ACHN (cell line): ENCODE data around the gene CLEC11A.
A peak's percentile ranks its signal among the peaks of the same experiment; 100 is the strongest.

ENCODE experiments used
- DNase-seq: peaks from one replicate; pipeline ENCODE4 v3.0.0-alpha.2; 2015
- in situ Hi-C: cut with HindIII; loops from 2 replicates; pipeline ENCODE4 v1.10.0; 2017; ENCODE audit warnings: low sequenced_read_pairs, low pct_ligation_motif_present, low pct_unique_long_range_greater_than_20kb

Gene CLEC11A

GRCh38 chr19:50719566-50719965 lies 3.6 kb upstream of the CLEC11A start, which contains the start of gene SHANK1:
SHANK1 (minus strand) TSS chr19:50719802; CDS start chr19:50716919, 2,883 bp downstream.
- in situ Hi-C loops = no loop called here
- DNase-seq = no peak

- DNase-seq = no peak
These were observed 2.8 kb upstream of the CLEC11A start for GRCh38 chr19:50720181-50720920.

GRCh38 chr19:50720921-50721381 lies 2.2 kb upstream of the CLEC11A start:
- in situ Hi-C loops = no loop called here
- no peak for DNase-seq

More at GRCh38 chr19:50720181-50720920, 2.8 kb upstream of the CLEC11A start:
- in situ Hi-C loops = no loop called here

GRCh38 chr19:50721441-50722137 lies 1.6 kb upstream of the CLEC11A start:
- DNase-seq = peak; percentile 28

GRCh38 chr19:50722201-50723013 lies 757 bp upstream of the CLEC11A start:
- DNase-seq = no peak
- in situ Hi-C loops = no loop called here

More at GRCh38 chr19:50721441-50722137, 1.6 kb upstream of the CLEC11A start:
- in situ Hi-C loops = no loop called here

GRCh38 chr19:50723735-50724521 lies 764 bp downstream of the CLEC11A start:
- in situ Hi-C loops = no loop called here
- DNase-seq = no peak

GRCh38 chr19:50724522-50725217 lies 1.5 kb downstream of the CLEC11A start:
- in situ Hi-C loops = no loop called here
- peak; percentile 97 for DNase-seq

GRCh38 chr19:50725218-50725910 lies 2.2 kb downstream of the CLEC11A start:
- in situ Hi-C loops = no loop called here
- DNase-seq = peak; percentile 20

GRCh38 chr19:50725911-50726230 lies 2.7 kb downstream of the CLEC11A start:
- no peak for DNase-seq
- in situ Hi-C loops = no loop called here

- no peak for DNase-seq
- in situ Hi-C loops = no loop called here
These were observed 5.0 kb downstream of the CLEC11A start for GRCh38 chr19:50728084-50728737.

GRCh38 chr19:50729894-50730293 lies 6.7 kb downstream of the CLEC11A start:
- DNase-seq = no peak
- in situ Hi-C loops = no loop called here

- DNase-seq = no peak
- in situ Hi-C loops = no loop called here
These were observed 12.7 kb downstream of the CLEC11A start for GRCh38 chr19:50735869-50736268.

- in situ Hi-C loops = no loop called here
- no peak for DNase-seq
These were observed 13.2 kb downstream of the CLEC11A start for GRCh38 chr19:50736338-50736737.

GRCh38 chr19:50739132-50739913 lies 16.2 kb downstream of the CLEC11A start:
- in situ Hi-C loops = no loop called here
- no peak for DNase-seq

- DNase-seq = no peak
- in situ Hi-C loops = no loop called here
These were observed 16.8 kb downstream of the CLEC11A start for GRCh38 chr19:50739914-50740426.
